Measurements from ENCODE around the gene DPP6. TPM values are rescaled to one million over a fixed set of nuclear protein-coding genes. Genes with fewer than 3 reads are reported as not detected.

DPP6 gene
- total and polyA plus RNA-seq, 2 of the 8 experiments (the other 6 are each of a cell fraction or from before 2014, with no cell fraction given), result 4.7 to 6.8 TPM

DNA sequence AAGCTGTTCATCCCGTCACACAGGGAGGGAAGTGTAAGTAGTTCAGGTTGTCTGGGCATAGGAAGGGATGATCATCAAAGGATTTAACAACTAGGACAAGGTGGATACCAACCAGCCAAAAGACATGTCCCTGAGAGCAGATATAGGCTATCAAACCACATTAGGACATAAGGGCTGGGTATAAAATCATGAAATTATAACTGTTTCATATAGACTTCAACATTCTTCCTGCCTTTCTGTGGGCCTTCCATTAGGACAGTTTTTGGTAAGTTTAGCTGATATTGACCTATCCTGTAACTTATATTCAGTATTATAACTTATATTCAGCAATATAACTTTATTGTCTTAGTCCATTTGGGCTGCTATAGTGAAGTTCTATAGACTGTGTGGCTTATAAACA lies 759.8 kb downstream of the DPP6 start:
- CTCF ChIA-PET (ENCODE audit: partially characterized antibody), result no interaction called here
- H3K18ac ChIP-seq (ENCODE audit: extremely low read depth, low read length), result no peak overlapping the region

More for the DNA sequence above, 759.8 kb downstream of the DPP6 start:
- Histone ChIP-seq H4K8ac (ENCODE audit: extremely low read depth, insufficient read depth, low read length) (no peak overlapping the region), H3K56ac (replicated peaks; ENCODE audit: insufficient read length, low read depth, low read length) (no peak overlapping the region), H3K79me1 (ENCODE audit: low read depth, low read length) (no peaks in the 10 kb centered on the region), H3K9ac (replicated peaks in 1 of 4; ENCODE audit: extremely low read depth in 1 of 4, low read depth in 3 of 4, low read length in 3 of 4) (no peak overlapping the region), H2BK15ac (ENCODE audit: low read length) (no peak overlapping the region), H3K23me2 (ENCODE audit: low read depth, low read length) (no peaks in the 10 kb centered on the region), H3K79me2 (ENCODE audit: control insufficient read depth in 1 of 2, insufficient read depth in 2 of 2, low read length in 2 of 2) (no peaks in the 10 kb centered on the region), H3K9me3 (ENCODE audit: insufficient read depth in 2 of 2, low read depth in 1 of 2, low read length in 1 of 2) (peaks cover 11 to 13% of the 10 kb centered on the region in 2 experiments; a peak in 3 of 4 replicates), H4K20me1 (replicated peaks in 1 of 2; ENCODE audit: control insufficient read depth in 1 of 2, insufficient read depth in 2 of 2, low read length in 2 of 2) (no peaks in the 10 kb centered on the region), H2BK12ac (ENCODE audit: low read depth, low read length) (no peak overlapping the region), H3K14ac (ENCODE audit: insufficient read length) (no peak overlapping the region), H2BK5ac (ENCODE audit: low read depth, low read length) (no peak overlapping the region), H2AK5ac (ENCODE audit: low read depth, low read length) (no peak overlapping the region), H3K27me3 (replicated peaks in 1 of 4; ENCODE audit: control insufficient read depth in 3 of 4, extremely low read depth in 1 of 4, insufficient read depth in 3 of 4, low read length in 3 of 4) (no peaks in the 10 kb centered on the region; a peak in 1 of 7 replicates), H3K4me3 (ENCODE audit: extremely low read depth in 1 of 4, insufficient read depth in 2 of 4, low read depth in 3 of 4, low read length in 4 of 4) (no peak overlapping the region), H4K91ac (replicated peaks; ENCODE audit: insufficient read length, low read length) (no peak overlapping the region), H3K36me3 (ENCODE audit: control insufficient read depth in 2 of 4, insufficient read depth in 4 of 4, low read length in 3 of 4) (no peaks in the 10 kb centered on the region), H3K4ac (replicated peaks; ENCODE audit: insufficient read length, low read depth, low read length) (no peak overlapping the region), H2AFZ (ENCODE audit: low read length) (no peak overlapping the region), H4K5ac (ENCODE audit: insufficient read length, low read depth, low read length) (no peak overlapping the region), H3K27ac (ENCODE audit: low read depth, low read length) (no peak overlapping the region), H3K4me2 (ENCODE audit: insufficient read depth in 1 of 2, low read depth in 2 of 2, low read length in 2 of 2) (no peak overlapping the region), H2BK120ac (replicated peaks; ENCODE audit: low read depth, low read length) (no peak overlapping the region), H3K4me1 (replicated peaks in 1 of 4; ENCODE audit: control insufficient read depth in 3 of 4, insufficient read depth in 4 of 4, low read length in 3 of 4) (no peaks in the 10 kb centered on the region), H3K23ac (ENCODE audit: insufficient read length) (no peak overlapping the region), H2BK20ac (ENCODE audit: low read length) (no peak overlapping the region)
- TF ChIP-seq POLR2AphosphoS5 (IDR thresholded peaks at IDR 0.05; ENCODE audit: low read depth, low read length) (no peak), NRF1 (IDR thresholded peaks at IDR 0.05; ENCODE audit: low read depth, low read length) (no peak), CREB1 (IDR thresholded peaks at IDR 0.05) (no peak), EZH2 (IDR thresholded peaks at IDR 0.05; ENCODE audit: low read depth, low read length, severe bottlenecking) (no peak), CBX5 (IDR thresholded peaks at IDR 0.05; ENCODE audit: low read depth, low read length) (no peak)
- TF ChIP-seq, protein P1, sequence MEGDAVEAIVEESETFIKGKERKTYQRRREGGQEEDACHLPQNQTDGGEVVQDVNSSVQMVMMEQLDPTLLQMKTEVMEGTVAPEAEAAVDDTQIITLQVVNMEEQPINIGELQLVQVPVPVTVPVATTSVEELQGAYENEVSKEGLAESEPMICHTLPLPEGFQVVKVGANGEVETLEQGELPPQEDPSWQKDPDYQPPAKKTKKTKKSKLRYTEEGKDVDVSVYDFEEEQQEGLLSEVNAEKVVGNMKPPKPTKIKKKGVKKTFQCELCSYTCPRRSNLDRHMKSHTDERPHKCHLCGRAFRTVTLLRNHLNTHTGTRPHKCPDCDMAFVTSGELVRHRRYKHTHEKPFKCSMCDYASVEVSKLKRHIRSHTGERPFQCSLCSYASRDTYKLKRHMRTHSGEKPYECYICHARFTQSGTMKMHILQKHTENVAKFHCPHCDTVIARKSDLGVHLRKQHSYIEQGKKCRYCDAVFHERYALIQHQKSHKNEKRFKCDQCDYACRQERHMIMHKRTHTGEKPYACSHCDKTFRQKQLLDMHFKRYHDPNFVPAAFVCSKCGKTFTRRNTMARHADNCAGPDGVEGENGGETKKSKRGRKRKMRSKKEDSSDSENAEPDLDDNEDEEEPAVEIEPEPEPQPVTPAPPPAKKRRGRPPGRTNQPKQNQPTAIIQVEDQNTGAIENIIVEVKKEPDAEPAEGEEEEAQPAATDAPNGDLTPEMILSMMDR (IDR thresholded peaks at IDR 0.05; ENCODE audit: control extremely low read depth in 1 of 3, insufficient read depth in 1 of 3, low read depth in 1 of 3, low read length in 3 of 3), result no peak
- WGBS, 2 experiments (ENCODE audit: extremely low coverage in 1 of 2, insufficient coverage in 1 of 2, insufficient read length in 1 of 2, insufficient replicate concordance in 2 of 2, low coverage in 1 of 2, low lambda C conversion rate in 2 of 2, missing lambda C conversion rate in 1 of 2), result 83% methylated on average over 1 of the region's 1 CpG; no CpG with 5 or more reads in 1 of the 2 experiments
- FAIRE-seq, result no peak
- DNase-seq (ENCODE audit: low read depth in 1 of 2, low spot score in 2 of 2), result no peak
- POLR2A ChIA-PET (ENCODE audit: partially characterized antibody), result interaction anchor here (0.6 kb wide), 1 partner anchor 44 kb away, joined by 3 read pairs; no protein-coding TSS in a partner anchor
